Progenitor cell of endocrine pancreas (in vitro differentiated cells): Measurements from ENCODE around the gene AIFM2. TPM values are rescaled to one million over a fixed set of nuclear protein-coding genes. Genes with fewer than 3 reads are reported as not detected.
A peak's percentile ranks its signal among the peaks of the same experiment; 100 is the strongest.
"Not testable (repeated sequence)": the region's sequence is repeated elsewhere in the genome, so short reads cannot be mapped to it uniquely, and the experiment has no call there.

Source experiments
- DNase-seq: peaks from one replicate; pipeline ENCODE4 v3.0.0; 2021; ENCODE audit warnings: low spot score; ENCODE audit not compliant: unreplicated experiment
- H3K27ac Mint-ChIP-seq: 2 replicates; pipeline ENCODE4 v1.8.0; 2021; ENCODE audit warnings: mild to moderate bottlenecking, moderate library complexity, mixed read lengths
- H3K27me3 Mint-ChIP-seq: 2 replicates; pipeline ENCODE4 v1.8.0; 2021; ENCODE audit warnings: mixed read lengths
- H3K36me3 Mint-ChIP-seq: 2 replicates; pipeline ENCODE4 v1.8.0; 2022; ENCODE audit warnings: mixed read lengths; ENCODE audit not compliant: insufficient read depth
- H3K4me1 Mint-ChIP-seq: 2 replicates; pipeline ENCODE4 v1.8.0; 2021; ENCODE audit warnings: low read depth, mixed read lengths
- H3K4me3 Mint-ChIP-seq: 2 replicates; pipeline ENCODE4 v1.8.0; 2021; ENCODE audit warnings: low read depth, mild to moderate bottlenecking, moderate library complexity, mixed read lengths
- H3K9me3 Mint-ChIP-seq: 2 replicates; pipeline ENCODE4 v1.8.0; 2021; ENCODE audit warnings: low read depth, mixed read lengths
- CTCF ChIP-seq: fragments of 200-600 bp; sonication (generic); IDR thresholded peaks from one replicate; pipeline ENCODE4 v1.5.0; 2021; ENCODE audit warnings: antibody characterized with exemption, mild to moderate bottlenecking; ENCODE audit not compliant: unreplicated experiment
- total RNA-seq: library from RNA; stranded (reverse); gene quantifications from 2 replicates; pipeline ENCODE4 v1.2.1, GENCODE V29; 2021

AIFM2 gene
- total RNA-seq, 1 donor from 2014 or later, result 10.9 TPM

GRCh38 chr10:70160798-70161197 lies 28.2 kb upstream of the AIFM2 start:
- Mint-ChIP-seq H3K9me3 (no peaks in the 10 kb centered on the region), H3K4me1 (peaks cover 6% of the 10 kb centered on the region), H3K4me3 (no peak overlapping the region), H3K27ac (no peak overlapping the region), H3K36me3 (peaks cover 10% of the 10 kb centered on the region), H3K27me3 (no peaks in the 10 kb centered on the region)
- TF ChIP-seq CTCF, result no peak
- no peak for DNase-seq

- not testable (repeated sequence) for H3K27me3 Mint-ChIP-seq, DNase-seq, H3K27ac Mint-ChIP-seq, H3K4me3 Mint-ChIP-seq, H3K9me3 Mint-ChIP-seq
- H3K4me1 Mint-ChIP-seq, result peaks cover 13% of the 10 kb centered on the region
- peaks cover 12% of the 10 kb centered on the region for H3K36me3 Mint-ChIP-seq
Measured at GRCh38 chr10:70159366-70159765, 26.7 kb upstream of the AIFM2 start.

- peaks cover 12% of the 10 kb centered on the region for H3K36me3 Mint-ChIP-seq
- no peak overlapping the region for H3K27ac Mint-ChIP-seq
- no peak overlapping the region for H3K4me3 Mint-ChIP-seq
- no peak for DNase-seq
- peaks cover 13% of the 10 kb centered on the region for H3K4me1 Mint-ChIP-seq
- TF ChIP-seq CTCF, result no peak
- no peaks in the 10 kb centered on the region for H3K27me3 Mint-ChIP-seq
- no peaks in the 10 kb centered on the region for H3K9me3 Mint-ChIP-seq
Measured at GRCh38 chr10:70158113-70158512, 25.5 kb upstream of the AIFM2 start.

DNA sequence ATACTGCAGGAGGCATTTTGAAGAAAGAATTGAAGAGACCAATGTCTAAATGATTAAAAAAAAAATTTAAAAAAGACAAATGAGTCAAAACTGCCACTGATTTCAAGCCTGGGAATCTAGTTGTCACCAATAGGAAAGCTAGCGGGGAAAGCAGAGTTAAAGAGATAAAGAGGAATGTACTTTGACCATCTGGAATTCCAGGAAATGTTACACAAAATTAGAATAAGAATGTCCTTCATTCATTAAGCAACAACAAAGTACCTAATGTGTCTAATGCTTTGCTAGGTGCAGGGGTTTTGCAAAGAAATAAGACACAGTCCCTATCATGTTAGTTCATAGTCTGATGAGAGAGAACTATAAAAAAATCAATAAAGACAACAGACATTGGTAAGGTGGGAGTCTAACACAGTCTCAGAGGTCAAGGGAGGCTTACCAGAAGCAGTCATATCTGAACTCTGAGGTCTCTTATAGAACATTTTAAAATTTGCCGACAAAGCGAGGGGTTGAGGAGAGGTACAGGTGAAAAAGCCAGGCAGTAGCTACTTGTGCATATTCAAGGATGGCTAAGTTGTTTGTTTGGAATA lies 22.7 kb upstream of the AIFM2 start:
- Mint-ChIP-seq H3K27me3 (no peaks in the 10 kb centered on the region), H3K36me3 (peaks cover 18% of the 10 kb centered on the region), H3K27ac (peak overlapping the region; percentile 82), H3K4me1 (peaks cover 10% of the 10 kb centered on the region), H3K4me3 (no peak overlapping the region), H3K9me3 (no peaks in the 10 kb centered on the region)
- TF ChIP-seq CTCF, result no peak
- DNase-seq, result no peak

DNA sequence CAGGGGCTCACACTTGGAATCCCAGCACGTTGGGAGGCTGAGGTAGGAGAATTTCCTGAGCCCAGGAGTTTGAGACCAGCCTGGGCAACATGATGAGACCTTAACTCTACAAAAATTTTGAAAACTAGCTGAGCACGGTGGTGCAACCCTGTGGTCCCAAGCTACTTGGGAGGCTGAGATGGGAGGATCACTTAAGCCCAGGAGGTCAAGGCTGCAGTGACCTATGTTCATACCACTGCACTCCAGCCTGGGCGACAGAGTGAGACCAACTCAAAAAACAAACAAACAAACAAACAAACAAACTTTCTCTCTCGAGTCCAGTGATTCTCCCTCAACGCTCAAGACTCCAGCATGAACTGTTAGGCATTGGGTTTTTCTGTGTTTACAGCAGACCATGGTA lies 15.9 kb upstream of the AIFM2 start:
- Mint-ChIP-seq H3K27me3 (no peaks in the 10 kb centered on the region), H3K27ac (no peak overlapping the region), H3K4me3 (no peak overlapping the region), H3K9me3 (no peaks in the 10 kb centered on the region), H3K4me1 (peaks cover 2% of the 10 kb centered on the region), H3K36me3 (peaks cover 7% of the 10 kb centered on the region)
- TF ChIP-seq CTCF, result no peak
- DNase-seq, result no peak

GRCh38 chr10:70147259-70147625 lies 14.6 kb upstream of the AIFM2 start:
- peaks cover 7% of the 10 kb centered on the region for H3K36me3 Mint-ChIP-seq

More at GRCh38 chr10:70147259-70147625, 14.6 kb upstream of the AIFM2 start:
- H3K4me1 Mint-ChIP-seq, result peaks cover 2% of the 10 kb centered on the region
- no peak for TF ChIP-seq CTCF
- no peak for DNase-seq
- H3K27ac Mint-ChIP-seq, result peak overlapping the region; percentile 97
- peak overlapping the region; percentile 69 for H3K4me3 Mint-ChIP-seq
- H3K27me3 Mint-ChIP-seq, result no peaks in the 10 kb centered on the region
- H3K9me3 Mint-ChIP-seq, result no peaks in the 10 kb centered on the region
